Measurements from ENCODE around the gene FPR2.
"Not testable (repeated sequence)": the region's sequence is repeated elsewhere in the genome, so short reads cannot be mapped to it uniquely, and the experiment has no call there.

Gene FPR2

GRCh38 chr19:51784922-51785690 lies 24.1 kb downstream of the FPR2 start:
- DNase-seq: no peak

DNA sequence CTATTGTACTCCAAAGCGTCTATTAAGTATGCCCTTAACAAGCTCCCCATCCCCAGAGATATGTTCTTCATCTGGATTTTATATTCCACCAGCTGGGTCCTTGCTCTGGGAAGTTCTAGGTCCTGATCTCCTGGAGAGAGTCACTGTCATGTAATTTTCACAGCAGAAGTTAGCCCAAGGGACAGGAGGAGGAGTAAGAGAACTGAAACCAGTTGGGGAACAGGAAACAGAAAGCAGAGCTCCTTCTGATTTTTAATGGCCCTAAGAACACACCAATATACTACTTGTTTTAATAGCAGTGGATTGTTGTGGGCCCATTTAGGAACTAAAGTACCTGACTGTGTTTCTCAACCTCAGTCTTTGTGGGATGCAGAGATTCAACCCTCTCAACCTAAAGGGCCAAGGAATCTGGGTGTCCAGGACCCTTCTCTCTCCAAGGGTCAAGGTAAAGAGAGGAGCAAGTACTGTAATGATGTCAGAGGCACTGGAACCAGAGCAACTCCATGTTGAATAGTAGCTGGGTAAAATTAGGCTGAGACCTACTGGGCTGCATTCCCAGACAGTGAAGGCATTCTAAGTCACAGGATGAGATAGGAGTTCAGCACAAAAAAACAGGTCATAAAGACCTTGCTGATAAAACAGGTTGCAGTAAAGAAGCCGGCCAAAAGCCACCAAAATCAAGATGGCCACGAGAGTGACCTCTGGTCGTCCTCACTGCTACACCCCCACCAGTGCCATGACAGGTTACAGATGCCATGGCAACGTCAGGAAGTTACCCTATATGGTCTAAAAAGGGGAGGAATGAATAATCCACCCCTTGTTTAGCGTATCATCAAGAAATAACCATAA lies 25.9 kb downstream of the FPR2 start:
- no peak for DNase-seq

- no peak for DNase-seq
These were observed 27.0 kb downstream of the FPR2 start for GRCh38 chr19:51788029-51788428.

DNA sequence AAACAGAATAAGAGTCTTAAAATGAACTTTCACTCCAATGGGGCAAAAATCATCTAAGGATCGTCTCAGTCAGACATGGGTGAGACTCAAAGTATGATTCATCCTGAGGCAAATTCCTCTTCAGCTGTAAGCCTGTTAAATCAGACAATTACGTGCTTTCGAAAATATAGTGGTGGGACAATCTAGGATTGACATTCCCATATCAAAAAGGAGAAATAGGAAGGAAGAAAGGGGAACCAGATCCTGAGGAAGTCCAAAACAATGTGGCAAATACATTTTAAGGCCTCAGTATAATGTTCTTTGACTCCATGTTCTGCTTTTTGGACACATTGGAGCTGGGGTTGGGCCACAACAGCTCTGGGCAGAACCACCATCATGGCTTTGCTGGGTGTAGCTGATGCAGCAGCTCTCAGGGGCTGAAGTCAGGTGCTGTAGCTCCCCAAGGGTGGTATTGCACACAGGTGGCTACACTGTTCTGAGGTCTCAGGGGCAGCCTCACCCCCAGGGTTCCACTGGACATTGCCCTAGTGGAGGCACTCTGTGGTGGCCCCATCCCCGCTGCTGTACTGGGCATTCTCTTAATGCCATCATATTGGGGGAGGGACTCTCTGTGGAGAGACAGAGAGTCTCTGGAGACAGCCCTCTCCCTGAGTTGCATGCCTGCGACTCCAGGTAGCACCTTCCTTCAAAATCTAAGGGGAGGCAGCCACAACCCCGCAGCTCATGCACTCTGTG lies 28.2 kb downstream of the FPR2 start:
- DNase-seq: no peak

DNA sequence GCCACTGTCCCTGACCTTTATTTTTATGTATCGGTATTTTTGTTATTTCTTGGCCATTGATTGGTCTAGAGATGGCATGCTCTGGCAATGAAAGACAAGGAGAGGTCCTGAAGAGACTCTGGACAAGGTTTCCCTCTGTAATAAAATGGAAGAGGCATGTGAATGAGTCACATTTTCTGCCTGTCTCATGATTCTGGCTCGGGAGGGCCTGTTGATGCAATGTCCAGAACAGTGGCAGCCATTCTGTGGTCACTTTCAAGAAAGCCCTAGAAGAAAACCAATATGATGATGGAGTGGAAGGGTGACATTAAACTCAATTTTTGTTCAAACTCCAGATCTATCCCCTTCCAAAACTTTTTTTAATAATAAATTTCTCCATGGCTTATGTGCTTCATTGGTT lies 32.0 kb downstream of the FPR2 start:
- no peak for DNase-seq

DNA sequence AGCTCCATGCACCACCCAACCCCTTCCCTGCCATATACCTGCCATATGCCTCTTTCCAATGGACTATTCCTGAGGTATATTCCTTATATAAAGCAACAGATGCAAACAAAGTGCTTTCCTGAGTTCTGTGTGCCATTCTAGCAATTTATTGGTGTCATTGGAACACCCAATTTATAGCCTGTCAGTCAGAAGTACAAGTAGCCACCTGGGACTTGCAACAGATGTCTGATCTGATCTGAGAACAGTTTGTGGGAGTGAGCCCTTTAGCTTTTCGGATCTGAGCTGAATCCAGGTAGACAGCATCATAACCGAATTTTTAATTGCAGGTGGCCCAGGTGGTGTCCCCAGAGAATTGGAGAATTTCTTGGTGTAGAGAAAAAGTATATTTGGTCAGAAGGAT lies 33.0 kb downstream of the FPR2 start:
- no peak for DNase-seq

DNA sequence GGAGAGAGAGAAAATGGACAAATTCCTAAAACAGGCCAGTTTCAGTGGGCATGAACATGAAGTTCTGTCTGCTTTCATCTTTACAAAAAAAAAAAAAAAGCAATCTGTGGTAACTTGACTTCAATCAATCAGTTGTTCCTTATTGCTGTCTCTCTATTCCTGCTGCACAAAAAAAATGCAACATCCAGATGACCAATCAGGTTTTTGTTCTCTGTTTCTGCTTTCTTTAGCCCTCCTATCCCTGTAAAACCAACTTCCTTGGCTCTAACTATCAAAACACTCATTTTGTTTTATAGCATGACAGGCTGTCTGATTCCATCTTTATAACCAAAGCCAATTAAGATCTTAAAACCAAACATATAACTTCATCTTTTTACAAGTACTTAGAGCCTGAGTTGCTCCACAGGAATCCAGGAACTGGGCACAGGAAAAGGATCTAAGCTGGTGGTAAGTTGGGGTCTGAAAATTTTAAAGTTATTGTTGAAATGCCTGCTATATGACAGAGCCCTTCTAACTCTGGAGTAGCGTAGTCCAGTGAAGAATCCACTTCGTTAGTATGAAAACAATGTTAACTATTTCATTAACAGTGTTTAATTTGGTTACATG lies 34.0 kb downstream of the FPR2 start, which contains the start of gene FPR3:
FPR3 (plus strand) TSS at position 273 of the 606 bp plus-strand sequence. CDS start 28,592 bp downstream, outside the sequence.
- no peak for DNase-seq

DNA sequence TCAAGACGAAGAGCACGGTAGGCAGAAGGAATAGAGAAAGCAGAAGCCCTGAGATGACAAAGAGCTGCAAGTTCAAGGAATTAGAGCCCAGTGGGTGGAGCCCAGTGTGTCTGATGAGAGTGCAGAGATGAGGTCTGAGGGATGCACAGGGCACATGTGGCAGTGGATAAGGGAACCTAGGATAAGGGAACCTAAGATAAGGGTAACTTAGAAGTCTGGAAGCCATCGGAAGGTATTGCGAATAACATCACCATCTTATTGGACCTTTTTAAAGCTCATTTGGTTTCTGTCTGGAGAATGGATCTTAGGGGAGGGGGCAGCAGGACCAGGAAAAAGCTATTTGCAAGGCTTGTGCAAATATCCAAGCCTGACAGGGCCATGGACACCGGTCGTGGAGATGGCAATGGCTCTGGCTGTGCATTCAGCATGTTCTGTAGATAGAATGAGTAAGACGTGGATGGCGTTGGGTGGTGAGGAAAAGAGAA lies 35.3 kb downstream of the FPR2 start:
- DNase-seq: no peak

DNA sequence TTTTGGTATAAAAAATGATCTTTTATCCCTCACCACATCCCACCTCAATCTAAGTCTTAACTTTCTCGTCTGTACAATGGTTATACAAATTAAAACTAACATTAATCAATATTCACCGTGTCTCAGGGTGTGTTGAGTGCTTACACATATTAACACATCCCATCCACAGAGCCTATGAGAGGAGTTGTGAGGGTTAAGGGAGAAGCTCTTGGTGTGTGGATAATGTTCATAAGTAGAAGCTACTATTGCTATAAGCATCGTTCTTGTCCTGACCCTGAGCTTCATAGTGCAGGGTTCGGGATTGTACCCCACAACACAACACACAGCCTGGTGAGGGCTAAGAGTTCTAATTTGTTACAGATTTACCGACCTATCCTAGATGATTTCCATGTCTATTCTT lies 36.5 kb downstream of the FPR2 start:
- no peak for DNase-seq

- DNase-seq: no peak
These were observed 37.1 kb downstream of the FPR2 start for GRCh38 chr19:51798062-51798461.

DNA sequence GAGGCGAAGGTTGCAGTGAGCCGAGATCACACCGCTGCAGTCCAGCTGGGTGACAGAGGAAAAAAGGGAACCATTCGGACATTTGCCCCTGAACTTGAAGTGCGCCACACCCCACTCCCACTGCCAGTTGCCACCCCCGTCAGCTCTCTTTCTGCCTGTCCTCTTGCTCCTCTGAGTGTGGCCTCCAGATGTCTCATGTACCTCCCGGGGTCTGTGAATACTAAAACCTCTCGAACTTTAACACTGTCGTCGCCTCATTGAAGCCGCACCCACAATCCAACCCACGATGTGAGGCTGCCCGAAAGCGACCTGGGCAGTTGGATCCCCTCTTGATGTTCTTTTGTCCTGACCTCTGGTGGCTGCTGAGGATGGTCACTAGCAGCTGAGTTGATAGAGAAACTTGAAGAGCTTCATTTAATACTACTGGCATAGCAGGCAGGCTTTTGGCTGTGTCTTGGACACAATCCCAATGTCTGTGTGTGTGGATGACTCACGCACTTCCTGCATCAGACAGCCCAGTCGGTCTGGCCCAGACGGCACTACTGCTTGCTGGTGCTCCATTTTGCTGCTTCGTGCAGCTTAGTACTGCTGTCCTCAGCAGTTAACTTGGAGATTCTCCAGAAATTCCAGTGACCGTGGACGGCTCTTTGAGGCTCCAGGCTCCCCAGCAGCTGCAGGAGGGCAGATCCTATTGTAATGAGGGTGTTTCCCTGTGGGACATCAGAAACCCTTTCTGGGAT lies 38.2 kb downstream of the FPR2 start:
- no peak for DNase-seq

DNA sequence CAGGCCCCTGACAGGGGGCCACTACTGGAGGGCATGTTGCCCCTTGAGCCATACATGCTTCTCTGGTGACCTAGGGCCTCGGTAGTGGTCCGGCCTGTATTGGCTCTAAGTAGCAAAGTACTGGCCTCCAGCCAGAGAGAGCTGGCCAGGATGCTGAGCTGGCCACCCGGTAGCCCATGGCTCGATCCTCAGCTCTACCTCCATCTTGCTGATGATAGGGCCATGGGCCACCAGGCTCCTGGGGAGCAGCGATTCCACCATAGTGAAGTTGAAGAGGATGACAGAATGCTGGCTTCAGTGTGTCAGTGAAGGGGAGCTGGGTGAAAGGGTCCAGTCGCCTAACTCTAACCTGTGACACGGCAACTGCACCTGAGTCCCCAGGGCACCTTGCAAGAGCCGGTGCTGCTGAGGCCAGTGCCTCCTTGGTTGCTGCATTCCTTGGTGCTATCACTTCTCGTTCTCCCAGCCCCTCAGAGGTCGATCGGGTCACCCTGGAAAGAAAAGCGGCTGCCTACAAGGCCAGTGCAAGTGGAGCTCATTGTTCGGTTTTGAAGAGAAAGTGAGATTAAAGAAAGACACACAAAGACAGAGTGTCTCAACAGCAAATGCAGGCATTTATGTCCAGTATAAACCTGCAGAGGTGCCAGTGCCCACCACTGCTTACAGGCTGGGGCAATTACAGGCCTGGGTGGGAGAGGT lies 38.9 kb downstream of the FPR2 start:
- no peak for DNase-seq

DNA sequence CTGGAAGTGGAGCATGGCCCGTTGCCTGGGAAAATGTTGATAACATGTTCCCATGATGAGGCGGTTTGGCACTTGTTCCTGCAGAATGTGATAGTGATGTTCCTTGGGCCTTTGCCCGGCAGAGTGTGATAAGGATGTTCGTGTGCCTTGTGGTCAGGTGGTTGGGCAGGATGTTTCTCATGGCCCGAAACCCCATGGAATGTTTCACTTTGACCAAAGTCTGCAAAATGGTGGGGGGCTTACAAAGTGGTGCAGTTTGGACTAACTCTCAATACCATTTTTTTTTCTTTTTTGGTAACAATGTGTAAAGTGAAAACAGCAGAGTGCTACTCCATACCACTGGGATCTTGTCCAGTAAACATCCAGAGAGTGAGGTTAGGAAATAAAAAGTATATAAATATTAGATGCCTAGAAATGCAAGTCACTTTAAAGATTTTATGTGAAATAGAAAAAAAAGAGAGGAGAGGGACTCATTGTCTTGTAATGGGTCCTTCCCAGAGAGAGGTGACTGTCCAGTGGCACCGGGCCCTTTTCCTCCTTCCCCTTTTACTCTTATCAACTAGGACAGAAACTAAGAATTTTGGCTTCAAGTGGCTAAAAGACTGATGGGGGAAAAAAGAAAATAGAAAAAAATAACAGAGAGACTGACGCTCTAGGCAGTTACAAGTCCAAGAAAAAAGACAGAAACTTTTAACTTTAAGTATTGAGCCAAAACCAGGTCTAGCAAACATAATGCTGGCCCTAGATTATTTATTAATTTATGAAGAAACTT lies 39.7 kb downstream of the FPR2 start:
- DNase-seq: no peak

DNA sequence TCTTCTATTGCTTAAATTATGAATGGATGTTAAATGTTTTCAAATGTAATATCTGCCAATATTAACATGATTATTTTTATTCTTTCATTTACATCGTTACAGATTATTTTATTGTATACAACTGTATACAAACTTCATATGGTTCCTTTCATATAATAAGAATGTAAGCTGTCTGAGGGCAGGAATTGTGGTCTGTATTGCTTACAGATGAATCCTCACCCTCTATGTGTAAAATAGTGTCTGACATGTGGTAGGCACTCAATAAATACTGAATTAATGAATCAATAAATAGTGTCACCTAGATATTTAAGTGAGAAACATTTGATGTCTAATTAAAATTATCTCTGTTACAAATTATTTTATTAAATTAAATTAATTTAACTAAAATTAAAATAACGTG lies 41.8 kb downstream of the FPR2 start:
- DNase-seq: no peak

GRCh38 chr19:51803519-51803918 lies 42.5 kb downstream of the FPR2 start:
- no peak for DNase-seq

DNA sequence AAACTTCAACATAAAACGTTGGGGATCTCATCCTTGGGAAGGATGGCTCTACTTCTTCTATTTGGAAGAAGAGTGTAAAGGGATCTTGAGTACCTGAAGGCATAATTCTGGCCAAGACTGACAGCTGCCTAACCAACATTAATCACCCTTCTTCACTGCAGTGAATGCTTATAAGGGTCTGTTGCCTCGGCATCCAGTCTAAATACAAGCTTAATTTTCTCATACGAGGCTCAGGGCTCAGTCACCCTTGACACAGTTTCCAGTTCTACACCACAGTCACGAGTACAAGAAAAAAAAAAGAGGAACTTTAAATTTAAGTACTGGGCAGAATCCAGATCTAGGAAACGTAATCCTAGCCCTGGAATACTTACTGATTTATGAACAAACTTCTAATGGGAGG lies 43.0 kb downstream of the FPR2 start:
- no peak for DNase-seq

GRCh38 chr19:51804789-51805188 lies 43.8 kb downstream of the FPR2 start:
- not testable (repeated sequence) for DNase-seq

DNA sequence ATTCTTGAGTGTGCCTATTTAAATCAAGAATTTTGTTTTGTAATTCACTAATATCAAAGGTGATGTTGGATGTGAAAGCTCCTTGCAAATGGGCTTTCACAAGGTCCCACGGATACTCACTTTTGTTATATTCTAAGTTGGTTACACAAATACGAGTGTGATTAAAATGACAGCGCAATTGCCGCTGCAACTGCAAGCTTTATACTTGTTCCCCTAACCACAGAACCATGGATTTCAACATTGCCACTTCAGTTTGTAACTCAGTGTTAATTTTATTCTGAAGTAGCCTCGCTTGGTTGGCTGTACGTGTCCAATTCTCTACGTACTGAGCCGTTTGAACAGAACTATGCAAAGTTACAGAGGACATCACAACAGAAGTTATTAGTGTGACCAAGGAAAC lies 44.4 kb downstream of the FPR2 start:
- DNase-seq: not testable (repeated sequence)

- not testable (repeated sequence) for DNase-seq
These were observed 45.6 kb downstream of the FPR2 start for GRCh38 chr19:51806571-51806970.

GRCh38 chr19:51807111-51807701 lies 46.2 kb downstream of the FPR2 start:
- no peak for DNase-seq
